ENCODE data around the gene TTC28. TPM values are rescaled to one million over a fixed set of nuclear protein-coding genes. Genes with fewer than 3 reads are reported as not detected.

TTC28 gene
- total RNA-seq, 1 experiment from 2014 or later: 0.12 TPM

DNA sequence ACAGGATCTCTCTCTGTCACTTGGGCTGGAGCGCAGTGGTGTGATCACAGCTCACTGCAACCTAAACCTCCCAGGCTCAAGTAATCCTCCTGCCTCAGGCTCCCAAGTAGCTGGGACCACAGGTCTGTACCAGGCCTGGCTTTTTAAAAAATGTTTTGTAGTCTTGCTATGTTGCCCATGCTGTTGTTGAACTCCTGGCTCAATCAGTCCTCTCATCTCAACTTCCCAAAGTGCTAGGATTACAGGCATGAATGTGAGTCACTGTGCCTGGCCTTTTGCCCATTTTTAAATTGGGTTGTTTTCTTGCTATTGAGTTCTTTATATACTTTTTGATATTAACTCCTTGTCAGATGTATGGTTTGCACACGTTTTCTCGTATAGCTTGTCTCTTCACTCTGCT, 727.5 kb downstream of the TTC28 start:
- H3K9me3 ChIP-seq (ENCODE audit: control insufficient read depth in 1 of 2, insufficient read depth in 1 of 2, low read depth in 1 of 2, low read length in 2 of 2): no peaks in the 10 kb centered on the region
- H3K4me2 ChIP-seq (ENCODE audit: low read length): peak overlapping the region; percentile 47
- RAD21 ChIA-PET (ENCODE audit: low non-redundant PET in 1 of 2, low total read pairs in 2 of 2, uncharacterized antibody in 2 of 2, unreplicated experiment in 2 of 2): no interaction called here
- no peak overlapping the region for H3K4me3 ChIP-seq (replicated peaks in 1 of 2; ENCODE audit: low read depth in 1 of 2, low read length in 2 of 2)
- no peaks in the 10 kb centered on the region for H3K9me2 ChIP-seq (ENCODE audit: insufficient read depth)
- H3K36me3 ChIP-seq (ENCODE audit: control insufficient read depth in 1 of 2, insufficient read depth in 2 of 2, low read length in 2 of 2): no peaks in the 10 kb centered on the region
- H4K20me1 ChIP-seq (ENCODE audit: insufficient read depth): no peaks in the 10 kb centered on the region
- no TSS peak for BruUV-seq (replicated peaks)
- intact Hi-C loops (cut with micrococcal nuclease): no loop called here
- ATAC-seq (peak; percentile 73), DNase-seq (ENCODE audit: low read depth, low spot score) (no peak)
- H3K9ac ChIP-seq (ENCODE audit: low read length): no peak overlapping the region
- peaks cover 18% of the 10 kb centered on the region in 2 experiments for H3K4me1 ChIP-seq (ENCODE audit: control insufficient read depth in 1 of 2, insufficient read depth in 2 of 2, low read length in 2 of 2)
- POLR2A ChIA-PET: no interaction called here
- CTCF ChIA-PET: no interaction called here
- TF ChIP-seq, protein P1, sequence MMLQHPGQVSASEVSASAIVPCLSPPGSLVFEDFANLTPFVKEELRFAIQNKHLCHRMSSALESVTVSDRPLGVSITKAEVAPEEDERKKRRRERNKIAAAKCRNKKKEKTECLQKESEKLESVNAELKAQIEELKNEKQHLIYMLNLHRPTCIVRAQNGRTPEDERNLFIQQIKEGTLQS (IDR thresholded peaks at IDR 0.05): no peak
- TF ChIP-seq SP1 (IDR thresholded peaks at IDR 0.05; ENCODE audit: low read depth) (no peak), JUND (IDR thresholded peaks at IDR 0.05) (no peak), CEBPB (IDR thresholded peaks at IDR 0.05; ENCODE audit: low read depth) (no peak), RAD21 (IDR thresholded peaks at IDR 0.05; ENCODE audit: low read depth) (no peak), ZNF274 (IDR thresholded peaks at IDR 0.05; ENCODE audit: low read depth, low read length) (no peak), FOSL1 (IDR thresholded peaks at IDR 0.05; ENCODE audit: low read depth) (no peak), ZFX (IDR thresholded peaks at IDR 0.05) (no peak), SRF (IDR thresholded peaks at IDR 0.05; ENCODE audit: low read depth) (no peak), EZH2phosphoT487 (IDR thresholded peaks at IDR 0.05; ENCODE audit: borderline replicate concordance) (no peak), CBX3 (IDR thresholded peaks at IDR 0.05; ENCODE audit: low read depth) (no peak), TCF7L2 (IDR thresholded peaks at IDR 0.05; ENCODE audit: borderline replicate concordance, extremely low read depth, insufficient read depth, insufficient read length) (no peak), YY1 (IDR thresholded peaks at IDR 0.05; ENCODE audit: extremely low read depth, insufficient replicate concordance, low read depth, low read length) (no peak), EGR1 (IDR thresholded peaks at IDR 0.05; ENCODE audit: low read depth) (no peak), EZH2 (IDR thresholded peaks at IDR 0.05) (no peak), POLR2AphosphoS5 (IDR thresholded peaks at IDR 0.05; ENCODE audit: low read depth, low read length) (no peak)
- TF ChIP-seq, protein P2, sequence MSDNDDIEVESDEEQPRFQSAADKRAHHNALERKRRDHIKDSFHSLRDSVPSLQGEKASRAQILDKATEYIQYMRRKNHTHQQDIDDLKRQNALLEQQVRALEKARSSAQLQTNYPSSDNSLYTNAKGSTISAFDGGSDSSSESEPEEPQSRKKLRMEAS (IDR thresholded peaks at IDR 0.05): no peak
- TF ChIP-seq, protein P3, sequence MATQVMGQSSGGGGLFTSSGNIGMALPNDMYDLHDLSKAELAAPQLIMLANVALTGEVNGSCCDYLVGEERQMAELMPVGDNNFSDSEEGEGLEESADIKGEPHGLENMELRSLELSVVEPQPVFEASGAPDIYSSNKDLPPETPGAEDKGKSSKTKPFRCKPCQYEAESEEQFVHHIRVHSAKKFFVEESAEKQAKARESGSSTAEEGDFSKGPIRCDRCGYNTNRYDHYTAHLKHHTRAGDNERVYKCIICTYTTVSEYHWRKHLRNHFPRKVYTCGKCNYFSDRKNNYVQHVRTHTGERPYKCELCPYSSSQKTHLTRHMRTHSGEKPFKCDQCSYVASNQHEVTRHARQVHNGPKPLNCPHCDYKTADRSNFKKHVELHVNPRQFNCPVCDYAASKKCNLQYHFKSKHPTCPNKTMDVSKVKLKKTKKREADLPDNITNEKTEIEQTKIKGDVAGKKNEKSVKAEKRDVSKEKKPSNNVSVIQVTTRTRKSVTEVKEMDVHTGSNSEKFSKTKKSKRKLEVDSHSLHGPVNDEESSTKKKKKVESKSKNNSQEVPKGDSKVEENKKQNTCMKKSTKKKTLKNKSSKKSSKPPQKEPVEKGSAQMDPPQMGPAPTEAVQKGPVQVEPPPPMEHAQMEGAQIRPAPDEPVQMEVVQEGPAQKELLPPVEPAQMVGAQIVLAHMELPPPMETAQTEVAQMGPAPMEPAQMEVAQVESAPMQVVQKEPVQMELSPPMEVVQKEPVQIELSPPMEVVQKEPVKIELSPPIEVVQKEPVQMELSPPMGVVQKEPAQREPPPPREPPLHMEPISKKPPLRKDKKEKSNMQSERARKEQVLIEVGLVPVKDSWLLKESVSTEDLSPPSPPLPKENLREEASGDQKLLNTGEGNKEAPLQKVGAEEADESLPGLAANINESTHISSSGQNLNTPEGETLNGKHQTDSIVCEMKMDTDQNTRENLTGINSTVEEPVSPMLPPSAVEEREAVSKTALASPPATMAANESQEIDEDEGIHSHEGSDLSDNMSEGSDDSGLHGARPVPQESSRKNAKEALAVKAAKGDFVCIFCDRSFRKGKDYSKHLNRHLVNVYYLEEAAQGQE (IDR thresholded peaks at IDR 0.05; ENCODE audit: low read depth): no peak
- TF ChIP-seq, protein P4, sequence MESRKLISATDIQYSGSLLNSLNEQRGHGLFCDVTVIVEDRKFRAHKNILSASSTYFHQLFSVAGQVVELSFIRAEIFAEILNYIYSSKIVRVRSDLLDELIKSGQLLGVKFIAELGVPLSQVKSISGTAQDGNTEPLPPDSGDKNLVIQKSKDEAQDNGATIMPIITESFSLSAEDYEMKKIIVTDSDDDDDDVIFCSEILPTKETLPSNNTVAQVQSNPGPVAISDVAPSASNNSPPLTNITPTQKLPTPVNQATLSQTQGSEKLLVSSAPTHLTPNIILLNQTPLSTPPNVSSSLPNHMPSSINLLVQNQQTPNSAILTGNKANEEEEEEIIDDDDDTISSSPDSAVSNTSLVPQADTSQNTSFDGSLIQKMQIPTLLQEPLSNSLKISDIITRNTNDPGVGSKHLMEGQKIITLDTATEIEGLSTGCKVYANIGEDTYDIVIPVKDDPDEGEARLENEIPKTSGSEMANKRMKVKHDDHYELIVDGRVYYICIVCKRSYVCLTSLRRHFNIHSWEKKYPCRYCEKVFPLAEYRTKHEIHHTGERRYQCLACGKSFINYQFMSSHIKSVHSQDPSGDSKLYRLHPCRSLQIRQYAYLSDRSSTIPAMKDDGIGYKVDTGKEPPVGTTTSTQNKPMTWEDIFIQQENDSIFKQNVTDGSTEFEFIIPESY (IDR thresholded peaks at IDR 0.05; ENCODE audit: extremely low read depth, insufficient replicate concordance, low read length): no peak
- peak overlapping the region; percentile 47 for H3K27ac ChIP-seq (ENCODE audit: low read depth, low read length)
- no peaks in the 10 kb centered on the region for H3K27me3 ChIP-seq (ENCODE audit: insufficient read depth, low read length)
- H3K79me2 ChIP-seq (ENCODE audit: insufficient read depth, low read length): no peaks in the 10 kb centered on the region
- no peak overlapping the region for H2AFZ ChIP-seq (ENCODE audit: low read depth, low read length, poor library complexity, severe bottlenecking)
